Left ventricle myocardium inferior (tissue), 1 donor: ENCODE data around the gene CACNA2D2. TPM values are rescaled to one million over a fixed set of nuclear protein-coding genes. Genes with fewer than 3 reads are reported as not detected.
A peak's percentile ranks its signal among the peaks of the same experiment; 100 is the strongest.

Source experiments
- DNase-seq: peaks from one replicate; pipeline ENCODE4 v3.0.0-alpha.2; 2020
- H3K27ac ChIP-seq: fragments of 200-600 bp; replicated peaks from 2 replicates; pipeline ENCODE4 v1.8.0; 2021
- H3K27me3 ChIP-seq: fragments of 200-600 bp; 2 replicates; pipeline ENCODE4 v1.8.0; 2021; ENCODE audit warnings: low read depth
- H3K36me3 ChIP-seq: fragments of 200-600 bp; 2 replicates; pipeline ENCODE4 v1.8.0; 2021
- H3K4me1 ChIP-seq: fragments of 200-600 bp; 2 replicates; pipeline ENCODE4 v1.8.0; 2021
- H3K4me3 ChIP-seq: fragments of 200-600 bp; 2 replicates; pipeline ENCODE4 v1.8.0; 2021; ENCODE audit warnings: mild to moderate bottlenecking, moderate library complexity
- H3K9me3 ChIP-seq: fragments of 200-600 bp; replicated peaks from 2 replicates; pipeline ENCODE4 v1.8.0; 2021
- CTCF ChIP-seq: fragments of 200-600 bp; IDR thresholded peaks from 2 replicates; pipeline ENCODE4 v1.8.0; 2021; ENCODE audit warnings: antibody characterized with exemption, mild to moderate bottlenecking, borderline replicate concordance
- intact Hi-C: fragments of 100-400 bp; cut with micrococcal nuclease; formaldehyde crosslinking; loops from one replicate; pipeline ENCODE4 v1.11.0; 2022
- total RNA-seq: library from RNA; stranded (reverse); fragmentation: NEBNext Ultra II Directional; extraction: Animal tissue kit (Norgen Biotek cat#: 25700); gene quantifications from one replicate; pipeline ENCODE4 v1.2.1, GENCODE V29; 2021
- donor health status: DM: no; HTN: yes; CAD: no; lungs with severe emphysema.

Gene CACNA2D2
- total RNA-seq, 1 donor from 2014 or later: 2.3 TPM

- Histone ChIP-seq H3K4me1 (peaks cover 62% of the 10 kb centered on the region), H3K36me3 (peaks cover 41% of the 10 kb centered on the region), H3K27me3 (no peaks in the 10 kb centered on the region), H3K9me3 (no peaks in the 10 kb centered on the region), H3K4me3 (no peak overlapping the region), H3K27ac (peak overlapping the region; percentile 11)
- intact Hi-C loops: no loop called here
- DNase-seq: no peak
- no peak for TF ChIP-seq CTCF
These were observed 188.6 kb downstream of the CACNA2D2 start for GRCh38 chr3:50314816-50315215.

GRCh38 chr3:50314342-50314741 lies 189.1 kb downstream of the CACNA2D2 start:
- Histone ChIP-seq H3K36me3 (peaks cover 40% of the 10 kb centered on the region), H3K27ac (peak overlapping the region; percentile 11), H3K27me3 (no peaks in the 10 kb centered on the region), H3K4me3 (no peak overlapping the region), H3K9me3 (no peaks in the 10 kb centered on the region), H3K4me1 (peaks cover 58% of the 10 kb centered on the region)
- TF ChIP-seq CTCF: no peak
- intact Hi-C loops: no loop called here
- no peak for DNase-seq

Other genes starting within 250 kb of the CACNA2D2 start
- 23.2 TPM for gene SEMA3B, start 234.5 kb downstream of the CACNA2D2 start, total RNA-seq
- gene LSMEM2, start 224.5 kb downstream of the CACNA2D2 start, total RNA-seq: 27.7 TPM
- gene IFRD2, start 211.2 kb downstream of the CACNA2D2 start, total RNA-seq: 54.9 TPM
- 1.2 TPM for gene HYAL3, start 204.2 kb downstream of the CACNA2D2 start, total RNA-seq
- 5.3 TPM for gene NAA80, start 204.2 kb downstream of the CACNA2D2 start, total RNA-seq
- 52.2 TPM for gene HYAL1, start 200.1 kb downstream of the CACNA2D2 start, total RNA-seq
- gene HYAL2, start 180.9 kb downstream of the CACNA2D2 start, total RNA-seq: 38.9 TPM
- gene TUSC2, start 175.4 kb downstream of the CACNA2D2 start, total RNA-seq: 32.9 TPM
- 11.4 TPM for gene RASSF1, start 162.8 kb downstream of the CACNA2D2 start, total RNA-seq
- not detected for gene ZMYND10, start 157.9 kb downstream of the CACNA2D2 start, total RNA-seq
- gene NPRL2, start 152.9 kb downstream of the CACNA2D2 start, total RNA-seq: 16.4 TPM
- gene CYB561D2, start 152.8 kb downstream of the CACNA2D2 start, total RNA-seq: 7.0 TPM
- gene TMEM115, start 144.1 kb downstream of the CACNA2D2 start, total RNA-seq: 23.5 TPM
- gene C3orf18, start 64.1 kb upstream of the CACNA2D2 start, total RNA-seq: 57.2 TPM
- gene HEMK1, start 65.9 kb upstream of the CACNA2D2 start, total RNA-seq: 16.1 TPM
- gene CISH, start 108.1 kb upstream of the CACNA2D2 start, total RNA-seq: 16.6 TPM
- 359 TPM for gene MAPKAPK3, start 113.5 kb upstream of the CACNA2D2 start, total RNA-seq
- 3.9 TPM for gene DOCK3, start 171.3 kb upstream of the CACNA2D2 start, total RNA-seq